Activated T-cell treated with anti-CD3 and anti-CD28 coated beads, Interleukin-2, amount 50 U/mL, for 24 hours (primary cell): ENCODE data around the gene VPS50.

Source experiments
- DNase-seq: peaks from one replicate; pipeline ENCODE4 v3.0.0-alpha.2; 2020
- H3K27ac Mint-ChIP-seq: 2 replicates; pipeline ENCODE4 v1.8.0; 2020; ENCODE audit warnings: mild to moderate bottlenecking, mixed read lengths
- H3K27me3 Mint-ChIP-seq: 2 replicates; pipeline ENCODE4 v1.8.0; 2020; ENCODE audit warnings: mixed read lengths
- H3K36me3 Mint-ChIP-seq: 2 replicates; pipeline ENCODE4 v1.8.0; 2020; ENCODE audit warnings: low read depth, mixed read lengths
- H3K4me1 Mint-ChIP-seq: 2 replicates; pipeline ENCODE4 v1.8.0; 2020; ENCODE audit warnings: low read depth, mixed read lengths
- H3K4me3 Mint-ChIP-seq: 2 replicates; pipeline ENCODE4 v1.8.0; 2020; ENCODE audit warnings: mild to moderate bottlenecking, moderate library complexity, mixed read lengths
- H3K9me3 Mint-ChIP-seq: 2 replicates; pipeline ENCODE4 v1.8.0; 2020; ENCODE audit warnings: mixed read lengths

Gene VPS50

GRCh38 chr7:93378131-93378760 lies 146.1 kb downstream of the VPS50 start:
- Mint-ChIP-seq H3K27me3 (peaks cover 23% of the 10 kb centered on the region), H3K9me3 (peaks cover 2% of the 10 kb centered on the region), H3K4me1 (no peaks in the 10 kb centered on the region), H3K4me3 (no peak overlapping the region), H3K27ac (no peak overlapping the region), H3K36me3 (no peaks in the 10 kb centered on the region)
- no peak for DNase-seq

GRCh38 chr7:93382362-93382761 lies 150.2 kb downstream of the VPS50 start:
- H3K36me3 Mint-ChIP-seq: no peaks in the 10 kb centered on the region
- no peak for DNase-seq
- H3K4me1 Mint-ChIP-seq: no peaks in the 10 kb centered on the region
- H3K9me3 Mint-ChIP-seq: peaks cover 2% of the 10 kb centered on the region
- peaks cover 26% of the 10 kb centered on the region for H3K27me3 Mint-ChIP-seq
- H3K27ac Mint-ChIP-seq: no peak overlapping the region
- H3K4me3 Mint-ChIP-seq: no peak overlapping the region

GRCh38 chr7:93390660-93391059 lies 158.5 kb downstream of the VPS50 start:
- Mint-ChIP-seq H3K27ac (no peak overlapping the region), H3K4me1 (no peaks in the 10 kb centered on the region), H3K27me3 (peaks cover 14% of the 10 kb centered on the region), H3K4me3 (no peak overlapping the region), H3K9me3 (no peaks in the 10 kb centered on the region), H3K36me3 (no peaks in the 10 kb centered on the region)
- DNase-seq: no peak

GRCh38 chr7:93392984-93393383 lies 160.8 kb downstream of the VPS50 start:
- H3K9me3 Mint-ChIP-seq: no peaks in the 10 kb centered on the region
- no peak for DNase-seq
- no peaks in the 10 kb centered on the region for H3K4me1 Mint-ChIP-seq
- no peaks in the 10 kb centered on the region for H3K36me3 Mint-ChIP-seq
- H3K27me3 Mint-ChIP-seq: peaks cover 1% of the 10 kb centered on the region
- H3K27ac Mint-ChIP-seq: no peak overlapping the region
- no peak overlapping the region for H3K4me3 Mint-ChIP-seq

GRCh38 chr7:93399642-93400041 lies 167.5 kb downstream of the VPS50 start:
- H3K4me1 Mint-ChIP-seq: no peaks in the 10 kb centered on the region
- DNase-seq: no peak
- no peaks in the 10 kb centered on the region for H3K9me3 Mint-ChIP-seq
- no peaks in the 10 kb centered on the region for H3K36me3 Mint-ChIP-seq
- no peak overlapping the region for H3K4me3 Mint-ChIP-seq
- no peak overlapping the region for H3K27ac Mint-ChIP-seq
- H3K27me3 Mint-ChIP-seq: no peaks in the 10 kb centered on the region

GRCh38 chr7:93402944-93403343 lies 170.8 kb downstream of the VPS50 start:
- Mint-ChIP-seq H3K9me3 (peaks cover 14% of the 10 kb centered on the region), H3K27ac (no peak overlapping the region), H3K27me3 (no peaks in the 10 kb centered on the region), H3K36me3 (no peaks in the 10 kb centered on the region), H3K4me3 (no peak overlapping the region), H3K4me1 (no peaks in the 10 kb centered on the region)
- DNase-seq: no peak

GRCh38 chr7:93407239-93407638 lies 175.1 kb downstream of the VPS50 start:
- H3K27ac Mint-ChIP-seq: no peak overlapping the region
- H3K9me3 Mint-ChIP-seq: peaks cover 14% of the 10 kb centered on the region
- H3K4me3 Mint-ChIP-seq: no peak overlapping the region
- H3K27me3 Mint-ChIP-seq: no peaks in the 10 kb centered on the region
- H3K36me3 Mint-ChIP-seq: no peaks in the 10 kb centered on the region
- H3K4me1 Mint-ChIP-seq: no peaks in the 10 kb centered on the region
- DNase-seq: no peak

- Mint-ChIP-seq H3K4me3 (no peak overlapping the region), H3K36me3 (no peaks in the 10 kb centered on the region), H3K4me1 (no peaks in the 10 kb centered on the region), H3K9me3 (peaks cover 14% of the 10 kb centered on the region), H3K27me3 (no peaks in the 10 kb centered on the region), H3K27ac (no peak overlapping the region)
- no peak for DNase-seq
Observed at GRCh38 chr7:93409324-93409723, 177.2 kb downstream of the VPS50 start.
